ENCODE measurements around the gene VWA3B. TPM values are rescaled to one million over a fixed set of nuclear protein-coding genes. Genes with fewer than 3 reads are reported as not detected.
"Not testable (repeated sequence)": the region's sequence is repeated elsewhere in the genome, so short reads cannot be mapped to it uniquely, and the experiment has no call there.

VWA3B gene
- total RNA-seq, 1 donor from 2014 or later: under 0.01 TPM

DNA sequence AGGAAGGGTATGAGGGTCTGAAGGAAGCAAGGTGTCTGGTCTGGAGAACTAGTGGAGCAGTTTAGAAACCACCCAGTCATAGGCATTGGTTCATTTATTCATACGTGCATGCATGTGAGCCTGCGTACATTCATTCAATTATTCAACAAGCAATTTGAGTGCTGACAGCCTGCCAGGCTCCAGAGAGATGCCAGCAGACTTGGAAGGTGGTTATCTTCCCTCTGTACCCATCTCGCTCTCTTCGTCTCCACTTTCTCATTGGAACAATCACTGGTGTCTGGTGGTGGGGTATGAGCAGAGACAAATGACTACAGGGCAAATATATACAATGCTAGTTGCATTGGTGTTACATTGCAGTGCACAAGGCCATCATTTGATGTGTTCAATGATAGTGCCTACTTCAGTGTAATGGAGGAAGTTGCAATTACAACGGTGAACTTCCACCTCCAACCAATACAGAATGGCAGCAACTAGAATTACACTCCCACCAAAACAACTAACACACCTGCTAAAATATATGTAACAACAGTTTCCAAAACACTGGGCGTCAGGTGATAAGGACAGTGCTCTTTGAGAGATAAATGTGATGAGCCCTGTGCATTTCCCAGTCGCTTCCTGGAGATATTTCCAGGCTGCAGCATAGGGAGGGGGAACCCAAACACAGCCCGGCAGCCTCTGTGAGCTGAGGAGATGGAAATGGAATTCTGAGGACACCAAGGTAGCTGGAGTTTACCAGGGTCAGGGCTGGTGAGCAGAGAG, 226.7 kb downstream of the VWA3B start:
- FAIRE-seq (no peak), DNase-seq (ENCODE audit: low spot score in 2 of 2) (no peak)

DNA sequence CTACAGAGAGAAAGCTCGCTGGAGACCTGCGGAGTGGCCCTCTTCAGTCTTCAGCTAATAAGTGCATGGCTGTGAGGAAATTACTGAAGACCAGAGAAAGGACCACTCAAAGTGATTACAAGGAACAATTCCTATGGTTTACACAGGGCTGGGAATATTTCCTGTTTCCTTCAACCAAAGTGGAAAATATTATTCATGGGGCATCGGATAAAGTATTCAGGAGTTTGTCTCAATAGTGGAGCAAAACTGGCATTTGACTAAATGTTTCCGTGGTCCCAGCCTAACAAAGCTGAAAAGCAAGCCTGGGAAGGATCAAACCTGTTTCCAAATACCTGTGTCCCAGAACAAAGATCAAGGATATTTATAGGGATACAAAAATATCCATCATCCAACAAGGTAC, 227.3 kb downstream of the VWA3B start:
- FAIRE-seq: no peak
- DNase-seq (ENCODE audit: low spot score in 2 of 2): no peak

DNA sequence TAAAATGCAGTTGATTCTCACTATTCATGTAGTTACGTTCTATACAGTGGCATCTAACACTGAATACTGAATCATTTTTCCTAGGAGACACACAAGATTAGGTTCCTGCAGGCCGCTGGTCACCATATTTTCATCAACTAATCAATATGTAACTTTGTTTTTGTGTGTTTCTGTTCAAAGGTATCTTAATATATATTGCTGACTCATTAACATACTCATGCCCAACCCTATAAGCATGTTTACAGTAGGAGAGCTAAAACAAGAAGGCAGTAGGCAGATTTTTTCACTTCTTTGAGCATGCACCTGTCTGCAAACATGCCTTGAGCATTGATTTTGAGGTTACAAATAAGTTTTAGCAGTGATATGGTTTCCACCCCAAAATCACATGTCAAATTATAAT, 229.0 kb downstream of the VWA3B start:
- FAIRE-seq (no peak), DNase-seq (ENCODE audit: low spot score in 2 of 2) (no peak)

DNA sequence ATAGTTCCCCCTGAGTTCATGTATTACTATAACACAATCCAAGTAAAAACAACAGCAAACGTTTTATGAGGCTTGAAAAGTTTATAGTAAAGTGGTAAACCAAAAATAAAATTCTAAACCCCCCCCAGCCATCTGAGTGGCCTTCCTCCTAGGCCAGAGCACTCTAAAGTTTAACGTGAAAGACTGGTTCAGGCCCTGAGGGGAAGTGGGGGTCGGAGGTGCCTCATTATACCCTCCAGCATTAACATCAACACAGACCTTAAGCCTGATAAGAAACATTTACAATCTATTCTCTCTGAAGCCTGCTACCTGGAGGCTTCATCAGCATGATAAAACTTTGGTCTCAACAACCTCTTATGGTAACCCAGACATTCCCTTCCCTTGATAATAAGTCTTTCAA, 230.2 kb downstream of the VWA3B start:
- DNase-seq (ENCODE audit: low spot score in 2 of 2) (no peak), FAIRE-seq (no peak)

DNA sequence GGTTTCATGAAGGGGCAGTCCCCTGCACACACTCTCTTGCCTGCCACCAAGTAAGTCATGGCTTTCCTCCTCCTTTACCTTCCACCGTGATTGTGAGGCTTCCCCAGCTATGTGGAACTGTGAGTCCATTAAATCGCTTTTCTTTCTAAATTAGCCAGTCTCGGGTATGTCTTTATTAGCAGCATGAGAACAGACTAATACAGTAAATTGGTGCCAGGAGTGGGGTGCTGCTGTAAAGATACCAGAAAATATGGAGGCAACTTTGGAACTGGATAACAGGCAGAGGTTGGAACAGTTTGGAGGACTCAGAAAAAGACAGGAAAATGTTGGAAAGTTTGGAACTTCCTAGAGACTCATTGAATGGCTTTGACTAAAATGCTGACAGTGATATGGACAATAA, 233.2 kb downstream of the VWA3B start:
- not testable (repeated sequence) for DNase-seq (ENCODE audit: low spot score in 2 of 2); FAIRE-seq

DNA sequence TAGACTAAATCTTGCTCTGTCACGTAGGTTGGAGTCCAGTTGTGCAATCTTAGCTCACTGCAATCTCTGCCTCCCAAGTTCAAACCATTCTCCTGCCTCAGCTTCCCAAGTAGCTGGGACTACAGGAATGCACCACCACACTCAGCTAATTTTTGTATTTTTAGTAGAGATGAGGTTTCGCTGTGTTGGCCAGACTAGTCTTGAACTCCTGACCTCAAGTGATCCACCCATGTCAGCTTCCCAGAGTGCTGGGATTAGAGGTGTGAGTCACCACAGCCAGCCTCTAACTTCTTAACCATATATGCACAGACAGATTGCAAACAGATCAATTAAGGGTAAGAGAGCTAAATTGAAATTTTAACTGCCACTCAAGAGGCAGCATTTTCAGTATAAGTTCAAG, 237.2 kb downstream of the VWA3B start:
- no peak for FAIRE-seq
- no peak for DNase-seq (ENCODE audit: low spot score in 2 of 2)

DNA sequence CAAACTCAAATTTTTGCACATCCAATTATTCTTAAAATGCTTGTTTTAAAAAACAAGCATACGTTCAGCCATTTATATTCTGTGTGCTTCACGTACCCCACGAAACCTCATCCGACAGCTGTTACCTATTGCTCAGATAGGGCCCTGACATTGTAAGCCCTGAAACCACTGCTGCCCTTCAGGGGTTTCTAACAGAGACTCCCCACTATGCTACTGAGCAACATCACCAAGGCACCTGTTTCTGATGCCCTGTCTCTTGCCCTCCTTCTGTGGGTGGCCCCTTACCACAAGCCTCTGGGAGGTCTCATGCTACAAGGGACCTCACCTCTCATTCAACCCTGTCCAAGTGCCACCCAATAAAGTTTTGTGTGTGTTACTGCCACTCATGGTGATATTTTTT, 240.8 kb downstream of the VWA3B start:
- DNase-seq (ENCODE audit: low spot score in 2 of 2): no peak
- no peak for FAIRE-seq

DNA sequence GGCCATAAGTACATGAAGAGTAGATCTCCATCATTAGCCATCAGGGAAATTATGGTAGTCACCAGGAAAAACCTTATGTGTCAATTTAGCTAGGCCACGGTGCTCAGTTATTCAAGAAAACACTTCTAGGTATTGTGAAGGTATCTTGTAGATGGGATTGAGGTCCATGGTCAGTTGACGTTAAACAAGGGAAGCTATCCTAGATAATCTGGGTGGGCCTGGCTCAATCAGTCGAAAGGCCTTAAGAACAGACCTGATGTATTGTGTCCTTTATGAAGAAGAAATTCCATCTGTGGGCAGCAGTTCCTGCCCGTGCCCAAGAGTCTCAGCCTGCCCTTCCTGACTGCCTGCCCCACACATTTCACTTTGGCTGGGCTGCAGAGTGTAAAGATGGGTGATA, 242.6 kb downstream of the VWA3B start:
- no peak for FAIRE-seq
- no peak for DNase-seq (ENCODE audit: low spot score in 2 of 2)

DNA sequence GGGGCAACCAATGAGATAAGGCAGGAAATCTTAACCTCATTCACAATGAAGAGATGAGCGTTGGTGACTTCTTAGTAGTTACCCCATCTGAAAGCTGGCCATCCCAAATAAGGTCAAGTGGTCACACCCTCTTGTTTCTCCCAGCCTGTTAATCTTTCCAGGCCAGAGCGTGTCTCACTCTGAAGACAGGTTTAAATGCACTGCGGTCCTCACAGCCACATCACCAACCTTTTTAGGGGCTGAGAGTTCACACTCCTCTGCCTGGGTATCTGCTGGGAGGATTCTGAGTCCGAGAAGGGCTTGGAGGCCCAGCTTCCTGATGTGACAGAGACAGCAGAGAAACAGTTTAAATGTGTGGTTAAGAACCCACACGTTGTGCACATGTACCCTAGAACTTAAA, 246.0 kb downstream of the VWA3B start:
- FAIRE-seq (no peak), DNase-seq (ENCODE audit: low spot score in 2 of 2) (no peak)

DNA sequence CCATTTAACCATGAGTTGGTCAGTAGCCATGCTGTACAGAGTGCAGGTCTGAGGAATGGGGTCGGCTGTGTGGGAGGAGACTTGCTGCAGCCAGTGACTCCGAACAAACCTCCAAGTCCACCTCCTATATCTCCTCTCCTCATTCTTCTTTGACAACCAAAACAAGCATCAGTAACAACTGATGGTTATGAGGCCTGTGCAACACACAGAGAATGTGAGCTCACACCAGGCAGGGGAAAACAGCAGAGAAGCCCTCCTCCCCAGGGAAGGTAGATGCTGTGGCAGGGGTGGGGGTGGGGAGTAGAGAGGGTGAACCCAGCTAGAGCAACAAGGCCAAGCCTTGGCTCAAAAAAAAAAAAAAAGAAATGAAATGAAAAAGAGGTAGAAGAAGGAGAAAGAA, 247.0 kb downstream of the VWA3B start:
- no peak for FAIRE-seq
- DNase-seq (ENCODE audit: low spot score in 2 of 2): no peak

DNA sequence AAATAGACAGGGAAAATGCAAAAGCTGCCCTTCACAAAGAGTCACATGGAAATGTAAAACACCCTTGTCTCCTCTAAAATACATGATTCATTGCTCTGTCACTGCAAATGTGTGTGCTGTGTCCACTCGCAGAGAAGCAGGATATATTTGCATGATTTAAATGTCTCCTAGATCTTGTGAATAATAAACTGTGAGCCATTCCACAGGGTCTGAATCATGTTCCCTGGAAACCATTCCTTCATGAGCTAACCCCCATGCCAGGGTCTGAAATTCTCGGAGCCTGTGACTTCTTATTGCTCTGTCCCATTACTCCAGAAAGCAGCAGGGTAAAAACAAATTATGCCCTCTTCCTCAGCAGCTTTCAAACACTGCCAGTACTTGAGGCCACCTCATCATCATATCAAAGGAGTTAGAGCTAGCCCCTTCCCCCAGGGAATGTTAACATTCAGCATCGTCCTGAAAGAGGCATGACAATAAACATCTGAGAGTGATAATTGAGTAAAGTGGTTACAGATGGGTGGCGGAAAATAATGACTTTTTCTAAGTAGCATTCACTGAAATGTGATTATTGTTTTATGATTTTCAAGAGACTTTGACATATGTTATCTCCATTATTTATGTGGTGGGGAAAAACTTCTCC, 247.6 kb downstream of the VWA3B start:
- no peak for DNase-seq (ENCODE audit: low spot score in 2 of 2)
- no peak for FAIRE-seq

DNA sequence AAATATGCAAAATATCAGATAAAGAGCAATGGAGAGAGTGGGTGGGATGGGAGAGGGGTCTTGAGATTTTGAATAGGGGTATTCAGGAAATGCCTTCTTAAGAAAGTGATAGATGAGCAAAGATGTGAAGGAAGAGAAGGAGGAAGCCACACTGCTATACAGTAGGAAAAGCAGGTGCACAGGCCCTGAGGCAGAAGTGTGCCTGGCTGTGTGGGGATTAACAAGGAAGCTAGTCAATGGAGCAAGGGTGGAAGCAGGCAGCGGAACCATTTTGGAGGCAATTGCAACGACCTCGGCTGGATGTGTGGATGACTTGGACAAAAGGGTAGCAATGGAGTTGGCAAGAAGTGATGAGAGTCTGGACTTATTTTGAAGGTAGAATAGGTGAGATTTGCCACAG, 248.3 kb downstream of the VWA3B start:
- DNase-seq (ENCODE audit: low spot score in 2 of 2) (no peak), FAIRE-seq (no peak)

DNA sequence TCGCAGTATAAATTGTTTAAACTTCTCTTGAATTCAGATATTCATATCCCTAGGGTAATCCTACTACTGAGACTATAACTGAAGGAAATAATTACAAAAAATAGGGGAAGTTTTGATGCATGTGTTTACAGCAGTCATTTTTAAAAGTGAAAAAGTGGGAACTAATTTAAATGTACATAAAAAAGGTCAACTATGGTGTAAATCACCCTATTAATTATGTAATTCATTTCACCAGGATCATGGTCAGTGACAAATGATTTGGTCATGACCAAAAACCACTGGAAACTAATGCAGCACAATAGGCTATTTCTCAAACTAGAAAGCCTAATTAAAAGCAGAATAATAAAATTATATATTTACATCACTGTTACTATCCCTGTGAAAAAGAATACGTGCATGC, 254.3 kb downstream of the VWA3B start:
- FAIRE-seq: no peak

DNA sequence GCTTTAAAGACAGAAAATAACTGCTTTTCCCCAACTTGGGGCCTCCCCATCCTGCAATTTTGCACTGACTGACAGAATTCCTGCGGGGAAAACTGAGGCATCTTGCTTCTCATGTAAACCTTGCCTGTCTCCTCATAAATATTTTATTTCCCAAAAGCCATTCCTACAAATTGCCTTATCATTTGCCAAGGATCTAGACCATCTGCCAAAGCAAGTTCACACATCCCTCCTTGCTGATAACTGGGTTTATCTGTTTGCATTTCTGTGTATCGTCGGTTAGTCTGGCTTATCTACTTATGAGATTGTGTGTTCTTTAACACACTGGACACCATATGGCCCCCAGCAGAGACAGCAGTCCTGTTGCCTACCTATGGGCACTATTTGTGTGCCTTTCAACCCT, 256.3 kb downstream of the VWA3B start:
- DNase-seq (ENCODE audit: low spot score in 2 of 2): no peak
- FAIRE-seq: no peak

More for the DNA sequence above, 254.3 kb downstream of the VWA3B start:
- DNase-seq (ENCODE audit: low spot score in 2 of 2): no peak

DNA sequence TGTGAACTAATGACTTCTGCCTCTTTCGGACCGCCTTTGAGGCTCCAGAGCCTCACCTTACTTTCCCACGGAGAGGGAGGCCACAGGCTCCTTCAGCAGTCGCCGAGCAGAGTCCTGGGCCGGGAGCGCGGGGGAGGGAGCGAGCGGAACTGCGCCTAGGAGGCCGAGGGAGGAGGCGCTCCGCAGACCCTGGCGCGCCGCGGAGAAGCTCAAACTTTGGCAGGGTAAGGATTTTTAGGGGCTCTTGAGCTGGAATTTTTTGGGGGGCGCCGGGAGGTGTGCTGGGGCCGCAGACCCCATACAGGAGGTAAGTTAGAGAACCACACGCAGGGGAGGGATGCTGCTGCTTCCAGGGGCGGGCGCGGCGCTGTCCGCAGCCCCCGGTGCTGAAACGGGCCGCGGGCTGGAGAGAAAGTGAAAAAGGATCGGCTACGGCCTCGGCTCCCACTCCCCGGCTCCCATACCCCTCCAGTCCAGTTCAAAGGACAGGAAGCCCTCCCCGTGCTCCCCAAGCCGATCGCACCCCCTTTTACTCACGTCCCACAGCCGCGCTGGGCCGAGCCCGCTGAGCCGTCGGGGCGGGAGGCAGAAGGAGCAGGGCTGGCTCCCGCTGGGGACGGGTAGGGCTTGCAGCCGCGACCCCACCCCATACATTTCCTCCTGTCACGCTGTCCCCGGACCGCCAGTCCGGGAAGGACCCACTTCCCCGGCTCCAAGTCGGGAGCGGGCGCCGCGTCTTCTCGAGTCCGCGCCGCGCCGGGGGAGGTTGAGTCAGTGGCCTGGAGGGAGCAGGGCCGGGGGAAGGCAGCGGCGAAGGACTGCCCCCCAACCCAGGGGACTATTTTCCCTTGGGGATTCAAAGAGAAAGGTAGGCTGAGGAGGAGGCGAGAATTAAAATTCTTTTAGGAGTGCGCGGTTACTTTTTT, 259.6 kb downstream of the VWA3B start, which contains the start of gene CNGA3:
TSS of gene CNGA3 (plus strand) at position 146 of the 926 bp plus-strand sequence. CDS start 23,520 bp downstream, outside the sequence.
- no peak for DNase-seq (ENCODE audit: low spot score in 2 of 2)

DNA sequence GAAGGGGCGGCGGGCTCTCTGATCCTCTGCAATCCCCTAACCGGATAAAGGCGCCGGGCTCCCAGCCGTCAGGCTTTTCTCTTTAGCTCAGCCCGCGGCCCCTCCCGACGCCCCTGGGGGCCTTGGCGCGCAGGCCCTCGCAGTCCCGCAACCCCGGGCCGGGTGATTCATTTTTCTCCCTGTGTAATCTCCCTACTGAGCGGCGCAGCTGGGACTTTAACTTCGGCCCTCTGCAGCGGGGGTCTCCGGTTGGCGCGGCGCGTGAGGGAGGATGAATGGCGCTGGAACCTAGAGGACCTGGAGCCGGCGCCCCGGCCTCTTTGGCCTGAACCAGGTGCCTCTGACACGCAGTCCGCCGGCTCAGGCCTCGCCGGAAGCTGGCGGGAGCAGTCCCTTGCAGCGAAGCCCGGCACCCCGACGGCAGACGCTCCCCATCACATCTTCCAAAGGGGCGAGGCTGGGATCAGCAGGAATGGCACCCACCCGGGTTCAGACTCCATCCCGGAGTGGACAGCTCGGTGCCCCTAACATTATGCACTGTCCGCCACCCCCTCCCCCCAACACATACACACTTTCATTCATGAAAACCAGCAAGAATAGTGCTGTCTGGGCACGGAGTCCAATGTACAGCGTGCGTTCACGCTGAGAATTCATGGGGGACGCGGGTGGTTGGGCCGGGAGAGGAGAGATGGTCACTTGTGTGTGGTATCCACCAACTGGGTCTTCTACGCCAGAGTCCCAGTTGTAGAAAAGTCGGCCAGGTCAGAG, 260.5 kb downstream of the VWA3B start:
- FAIRE-seq (no peak), DNase-seq (ENCODE audit: low spot score in 2 of 2) (no peak)

More for the DNA sequence above, 259.6 kb downstream of the VWA3B start, which contains the start of gene CNGA3:
- FAIRE-seq: no peak

DNA sequence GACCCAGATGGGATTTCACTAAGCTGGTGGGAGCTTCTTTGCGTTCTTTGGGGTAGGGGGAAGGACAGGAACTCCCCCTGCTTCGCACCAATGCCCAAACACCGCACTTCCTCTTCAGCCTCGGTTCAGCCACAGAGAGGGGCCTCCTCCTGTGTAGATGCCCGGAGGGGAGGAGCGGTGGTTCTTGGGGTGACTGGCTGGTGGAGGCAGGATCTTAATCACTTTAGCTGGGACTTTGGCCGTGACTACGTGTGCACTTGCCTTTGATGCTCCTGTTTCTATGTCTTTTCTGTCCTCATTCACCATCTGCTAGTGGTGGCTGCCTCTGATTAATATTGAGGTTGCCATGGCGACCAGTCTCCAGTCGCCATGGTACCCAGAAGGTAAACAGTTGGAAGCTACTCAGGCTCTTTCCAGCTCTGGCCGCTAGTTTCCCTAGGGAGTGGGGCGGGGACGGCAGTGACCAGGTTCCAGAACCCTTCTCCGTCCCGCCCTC, 261.1 kb downstream of the VWA3B start:
- DNase-seq (ENCODE audit: low spot score in 2 of 2): peak in 1 of 2 donors; percentile 44
- FAIRE-seq: no peak

DNA sequence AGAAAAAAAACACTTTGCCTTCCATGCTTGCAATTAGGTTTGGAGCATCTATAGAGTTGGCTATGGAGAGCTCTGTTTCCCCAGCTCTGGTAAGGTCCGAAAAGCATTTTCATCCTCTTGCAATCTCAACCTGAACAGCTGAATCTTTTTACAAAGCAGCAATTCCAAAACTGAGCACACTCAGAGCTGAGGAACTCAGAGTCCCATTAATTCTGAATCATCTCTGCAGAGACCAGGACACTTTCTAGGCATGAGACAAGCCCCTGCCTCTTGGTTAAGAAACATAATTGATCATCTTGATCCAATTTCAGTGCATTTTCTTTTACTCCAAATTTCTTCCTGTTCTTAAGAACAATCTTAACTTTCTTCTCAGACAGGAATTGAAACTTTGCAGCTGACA, 263.4 kb downstream of the VWA3B start:
- no peak for FAIRE-seq

DNA sequence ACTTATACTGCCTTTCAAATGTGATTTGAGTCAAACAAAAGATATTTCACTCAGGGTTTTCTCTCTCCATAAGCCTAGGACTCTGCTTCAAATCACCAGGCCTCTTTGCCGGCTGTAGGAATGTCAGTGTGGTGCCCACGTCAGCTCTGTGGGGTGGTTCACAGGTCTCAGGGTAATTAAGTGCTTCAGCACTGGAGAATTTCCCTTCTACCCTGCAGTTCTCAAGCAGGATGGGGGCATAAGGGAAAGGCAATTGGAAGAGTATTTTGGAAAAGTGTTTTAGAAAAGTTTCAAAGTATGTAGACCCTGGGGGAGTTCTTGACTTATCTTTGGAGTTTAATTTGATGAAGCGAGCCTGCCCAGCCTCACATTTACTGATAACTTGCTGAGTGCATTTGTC, 268.9 kb downstream of the VWA3B start:
- FAIRE-seq (no peak), DNase-seq (ENCODE audit: low spot score in 2 of 2) (no peak)

More for the DNA sequence above, 263.4 kb downstream of the VWA3B start:
- no peak for DNase-seq (ENCODE audit: low spot score in 2 of 2)

DNA sequence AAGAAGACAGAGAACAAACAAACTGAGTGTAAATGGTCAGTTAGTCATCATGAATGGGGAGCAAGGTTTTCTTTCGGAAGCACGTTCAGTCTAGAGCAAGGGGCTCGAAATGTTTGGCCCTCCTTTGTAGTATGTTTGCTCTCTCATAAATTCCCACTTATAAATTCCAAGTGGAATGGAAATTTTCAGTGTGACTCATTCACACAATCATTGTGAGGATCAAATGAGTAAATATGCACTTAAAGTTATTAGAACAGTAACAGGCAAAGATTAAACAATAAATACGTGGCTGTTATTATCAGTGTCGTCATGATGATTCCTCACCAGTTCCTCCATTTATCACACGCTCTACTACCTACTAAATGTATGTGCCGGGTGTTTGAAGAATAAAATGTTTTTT, 269.8 kb downstream of the VWA3B start:
- DNase-seq (ENCODE audit: low spot score in 2 of 2) (no peak), FAIRE-seq (no peak)

Measured in frontal cortex (tissue), 4 donors.